ENCODE results near the gene CTU2.

CTU2 gene

DNA sequence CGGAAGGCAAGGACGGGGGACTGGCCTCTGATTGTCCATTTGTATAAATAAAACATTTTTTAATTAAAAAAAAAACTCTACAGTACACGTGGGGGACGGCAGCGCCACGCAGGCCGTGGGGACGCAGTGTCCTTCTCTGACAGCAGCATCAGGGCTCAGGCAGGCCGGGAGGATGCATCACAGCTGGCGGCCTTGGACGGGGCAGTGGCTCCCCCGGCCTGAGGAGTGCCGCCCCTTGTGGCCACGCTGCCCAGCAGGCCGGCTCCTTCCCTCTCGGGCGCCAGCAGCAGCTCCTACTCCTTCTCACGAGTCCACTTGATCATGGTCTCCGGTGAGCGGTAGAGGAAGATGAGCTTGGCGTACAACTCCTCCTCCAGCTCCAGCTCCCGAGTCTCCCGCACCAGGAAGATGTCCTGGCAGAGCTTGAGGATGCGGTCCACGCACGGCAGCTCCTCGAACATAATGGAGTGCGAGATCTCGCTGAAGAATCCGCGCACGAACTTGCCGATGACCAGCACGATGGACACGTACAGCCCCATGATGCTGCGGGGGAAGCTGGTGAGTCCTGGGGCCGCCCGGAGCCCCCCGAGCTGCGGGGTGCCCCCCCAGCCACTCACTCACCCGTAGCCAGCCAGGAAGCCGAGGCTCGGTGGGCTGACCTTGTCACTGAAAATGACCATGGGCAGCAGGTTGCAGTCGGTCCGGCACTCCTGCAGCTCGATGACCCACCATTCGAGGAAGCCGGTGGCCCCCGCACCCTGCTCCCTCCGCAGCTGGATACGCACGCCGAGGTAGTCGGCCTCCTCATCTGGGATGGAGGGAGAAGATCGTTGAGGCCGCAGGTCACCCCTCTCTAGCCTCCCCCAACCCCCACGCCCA lies 9.2 kb downstream of the CTU2 start:
- DNase-seq = no peak

DNA sequence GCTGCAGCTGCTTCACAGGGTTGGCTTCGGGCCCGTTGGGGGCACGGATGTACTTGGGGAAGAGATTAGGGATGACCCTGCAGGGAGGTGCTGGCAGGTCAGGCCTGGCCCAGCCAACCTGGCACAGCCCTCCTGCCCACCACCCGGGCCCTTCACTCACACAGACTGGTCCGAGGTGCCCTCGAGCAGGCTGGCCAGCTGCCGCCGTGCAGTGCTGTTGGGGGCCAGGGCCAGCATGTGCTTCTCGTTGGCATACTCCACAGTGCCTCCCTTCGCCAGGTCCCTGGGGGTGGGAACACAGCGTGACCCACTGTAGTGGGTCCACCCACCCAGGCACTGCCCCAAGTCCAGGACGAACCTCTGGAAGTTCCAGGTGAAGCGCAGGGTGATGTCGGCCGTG lies 9.9 kb downstream of the CTU2 start:
- no peak for DNase-seq

GRCh38 chr16:88716601-88717001 lies 10.3 kb downstream of the CTU2 start:
- no peak for DNase-seq

DNA sequence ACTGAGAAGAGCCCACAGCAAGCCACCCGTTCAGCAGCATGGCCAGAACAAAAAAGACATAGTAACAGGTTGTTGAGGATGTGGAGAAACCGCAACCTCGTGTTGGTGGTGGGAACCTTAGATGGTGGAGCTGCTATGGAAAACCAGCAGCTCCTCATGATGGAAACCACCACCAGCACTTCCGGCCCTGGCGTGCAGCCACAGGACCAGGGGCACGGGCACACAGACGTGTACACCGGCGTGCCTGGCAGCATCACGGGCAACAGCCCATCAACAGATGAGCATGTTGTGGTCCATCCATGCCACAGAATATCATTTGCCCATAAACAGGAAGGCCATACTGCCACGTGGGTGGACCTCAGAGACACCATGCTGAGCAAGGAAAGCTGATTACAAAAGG lies 11.9 kb downstream of the CTU2 start:
- DNase-seq = no peak

GRCh38 chr16:88719267-88719932 lies 13.1 kb downstream of the CTU2 start:
- no peak for DNase-seq

- DNase-seq = no peak
These were observed 13.6 kb downstream of the CTU2 start for GRCh38 chr16:88719933-88720296.

GRCh38 chr16:88720396-88720970 lies 14.2 kb downstream of the CTU2 start:
- DNase-seq = no peak

GRCh38 chr16:88721236-88721635 lies 14.9 kb downstream of the CTU2 start:
- DNase-seq = no peak

DNA sequence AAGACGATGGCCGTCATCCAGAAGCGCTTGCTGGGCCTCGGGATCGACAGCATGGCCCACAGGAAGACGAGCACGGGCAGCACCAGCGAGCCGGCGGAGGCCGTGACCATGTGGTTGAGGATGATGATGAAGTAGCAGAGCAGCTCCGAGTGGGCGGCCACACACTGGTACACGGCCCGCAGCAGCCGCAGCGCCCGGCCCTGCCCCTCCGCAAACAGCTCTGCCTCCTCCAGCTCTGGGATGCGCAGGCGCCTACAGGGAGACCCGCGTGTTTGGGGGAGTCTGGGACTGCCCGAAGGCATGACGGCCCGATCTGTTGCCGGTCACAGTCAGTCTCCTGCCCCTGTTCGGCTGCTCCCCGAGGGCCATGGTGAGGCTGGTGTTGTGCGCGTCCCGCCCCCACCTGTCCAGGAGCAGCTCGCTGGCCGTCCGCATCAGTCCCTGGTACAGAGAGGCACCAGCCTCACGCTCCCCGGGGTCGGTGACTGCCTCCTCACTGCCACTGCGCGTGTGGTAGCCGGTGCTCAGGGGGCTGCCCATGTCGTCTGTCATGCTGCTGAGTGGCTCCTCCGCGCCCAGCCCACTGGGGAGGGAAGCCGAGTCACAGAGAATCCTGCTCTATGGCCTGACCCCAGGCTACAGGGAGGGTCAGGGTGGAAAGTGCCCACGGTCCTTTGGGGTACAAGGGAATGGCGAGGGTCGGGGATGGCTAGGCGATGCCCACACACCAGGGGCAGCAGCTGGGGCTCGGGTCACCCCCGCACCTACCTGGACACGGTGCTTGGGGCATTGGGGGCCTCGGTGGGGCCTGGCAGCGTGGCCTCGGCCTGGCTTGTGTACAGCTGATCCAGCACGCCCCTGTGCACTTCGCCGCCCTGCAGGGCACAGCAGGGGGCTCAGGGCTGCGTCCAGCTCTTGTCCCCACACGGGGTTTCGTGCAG lies 15.8 kb downstream of the CTU2 start:
- no peak for DNase-seq

DNA sequence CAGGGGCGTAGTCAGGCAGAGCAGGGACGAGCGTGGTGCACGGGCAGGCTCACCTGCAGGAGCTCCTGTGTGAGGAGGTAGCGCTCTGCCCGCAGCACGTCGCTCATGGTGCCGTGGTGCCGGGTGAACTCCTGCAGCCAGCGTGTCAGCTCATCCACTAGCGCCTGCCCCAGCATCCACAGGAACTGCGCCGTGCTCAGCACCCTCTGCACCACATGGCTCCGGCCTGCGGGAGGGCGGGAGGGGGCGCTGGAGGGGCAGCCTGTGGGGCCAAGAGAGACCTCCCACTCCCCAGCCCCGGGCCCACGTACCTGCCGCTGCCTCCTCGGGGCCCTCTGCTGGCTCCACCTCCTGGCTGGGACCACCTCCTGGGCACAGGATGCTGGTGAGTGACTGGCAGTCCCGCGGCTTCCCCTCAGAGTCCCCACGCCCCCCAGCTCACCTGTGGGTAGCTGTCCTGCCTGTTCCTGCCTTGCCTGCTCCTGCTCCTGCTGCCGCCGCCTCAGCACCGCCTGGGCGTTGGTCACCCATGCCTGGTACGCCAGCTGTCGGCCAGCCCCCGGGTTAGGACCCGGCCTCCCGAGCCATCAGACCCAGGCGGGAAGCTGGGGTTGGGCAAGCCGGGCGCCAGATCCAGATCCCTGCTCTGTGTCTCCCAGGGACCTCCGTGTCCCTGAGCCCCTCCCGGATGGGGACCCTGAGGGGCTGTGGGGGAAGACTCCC lies 16.6 kb downstream of the CTU2 start:
- DNase-seq = no peak

DNA sequence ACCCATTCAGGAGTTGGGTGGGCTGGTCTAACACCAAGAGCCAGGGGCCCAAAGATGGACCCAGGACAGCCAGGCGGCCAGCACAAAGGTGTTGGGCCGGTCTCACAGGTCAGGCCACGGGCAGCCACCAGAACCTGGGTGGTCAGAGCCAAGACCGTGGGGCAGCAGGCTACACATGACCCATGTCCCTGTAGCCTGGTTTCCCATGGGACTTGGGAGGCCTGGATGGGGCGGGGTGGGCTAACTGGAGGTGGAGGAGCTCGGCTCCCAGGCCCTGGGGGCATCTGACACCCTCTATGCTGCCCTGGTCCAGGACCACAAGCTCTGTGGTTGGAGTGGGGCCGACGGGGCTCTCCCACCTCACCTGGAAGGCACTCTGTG lies 17.2 kb downstream of the CTU2 start:
- DNase-seq = no peak

DNA sequence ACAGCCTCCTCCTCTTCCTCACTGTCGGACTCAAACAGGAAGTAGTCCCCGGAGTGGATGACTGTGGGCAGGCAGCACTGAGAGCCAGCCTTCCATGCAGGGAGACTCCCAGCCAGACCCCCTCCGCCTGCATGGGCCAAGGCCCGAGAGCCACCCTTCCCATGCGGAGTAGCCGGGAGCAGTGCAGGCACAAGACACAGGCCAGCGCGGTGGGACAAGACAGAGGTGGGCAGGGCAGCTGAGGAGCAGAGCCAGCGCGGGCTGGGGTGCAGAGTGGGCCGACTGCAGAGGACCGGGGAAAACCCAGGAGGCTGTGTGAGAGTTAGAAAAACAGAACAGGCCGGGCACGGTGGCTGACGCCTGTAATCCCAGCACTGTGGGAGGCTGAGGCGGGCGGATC lies 17.6 kb downstream of the CTU2 start:
- no peak for DNase-seq

DNA sequence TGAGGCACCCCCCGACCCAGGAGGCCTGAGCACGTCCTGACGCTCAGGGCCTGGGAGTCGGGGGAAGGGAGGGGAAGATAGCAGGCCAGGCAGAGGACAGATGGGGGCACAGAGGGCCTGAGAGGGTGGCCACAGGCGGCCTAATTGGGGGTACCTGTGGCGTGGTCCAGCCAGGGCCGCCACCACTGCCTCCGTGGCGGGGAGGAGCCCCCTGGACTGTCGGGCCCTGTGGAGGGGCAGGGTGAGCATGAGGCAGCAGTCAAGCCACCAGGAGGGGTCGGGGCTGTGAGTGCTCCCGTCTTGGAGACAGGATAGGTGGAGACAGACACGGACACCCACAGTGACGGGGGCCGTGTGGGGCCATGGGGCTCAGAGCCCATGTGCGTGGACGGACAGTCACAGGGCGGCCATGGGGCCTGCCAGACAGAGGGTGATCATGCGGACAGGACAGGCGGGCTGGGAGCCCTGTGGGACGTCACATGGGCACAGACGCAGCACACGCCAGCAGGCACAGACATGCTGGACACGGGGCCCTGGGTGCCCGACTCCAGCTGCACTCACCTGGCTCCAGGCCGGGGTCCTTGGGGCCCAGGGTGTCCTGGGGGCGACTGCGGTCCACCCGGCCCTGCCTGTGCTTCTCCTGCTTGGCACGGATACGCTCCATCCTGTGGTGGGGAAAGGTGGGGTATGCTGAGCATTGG lies 18.7 kb downstream of the CTU2 start:
- DNase-seq = no peak

GRCh38 chr16:88725609-88726407 lies 19.5 kb downstream of the CTU2 start:
- DNase-seq = no peak

DNA sequence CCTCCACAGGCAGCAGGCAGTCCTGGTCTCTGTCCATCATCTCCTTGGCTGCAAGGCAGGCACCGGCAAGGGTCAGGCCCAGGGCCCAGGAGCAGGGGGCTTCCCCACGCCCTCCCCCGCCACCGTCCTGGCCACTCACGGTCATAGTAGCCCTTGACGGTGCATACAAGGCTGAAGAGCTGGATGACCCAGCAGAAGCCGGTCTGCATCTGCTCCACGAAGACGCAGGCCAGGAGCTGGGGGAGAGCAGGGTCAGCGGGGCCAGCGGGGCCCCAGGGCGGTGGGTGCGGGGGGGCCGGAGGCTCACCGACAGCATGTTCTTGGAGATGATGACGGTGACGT lies 20.1 kb downstream of the CTU2 start:
- DNase-seq = no peak

GRCh38 chr16:88726981-88727380 lies 20.7 kb downstream of the CTU2 start:
- DNase-seq = no peak

DNA sequence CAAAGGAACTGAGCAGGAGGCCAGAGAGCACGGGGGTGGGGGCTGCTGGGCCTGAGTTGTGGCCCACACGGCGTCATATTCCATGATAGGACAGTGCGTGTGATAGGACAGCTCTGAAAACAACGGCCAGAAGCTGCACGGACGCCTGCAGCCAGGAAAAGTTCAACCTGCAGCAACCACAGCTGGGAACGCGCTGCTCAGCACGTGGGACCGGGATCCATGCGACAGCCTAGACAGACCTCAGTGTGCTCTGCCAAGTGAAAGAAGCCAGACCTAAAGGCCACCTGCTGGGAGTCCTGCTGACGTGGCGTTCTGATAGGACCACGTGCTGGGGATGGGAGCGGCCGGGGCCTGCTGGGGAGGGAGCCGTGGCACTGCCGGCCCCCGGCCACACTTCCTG lies 21.6 kb downstream of the CTU2 start:
- no peak for DNase-seq

- no peak for DNase-seq
These were observed 24.6 kb downstream of the CTU2 start for GRCh38 chr16:88730632-88731607.

DNA sequence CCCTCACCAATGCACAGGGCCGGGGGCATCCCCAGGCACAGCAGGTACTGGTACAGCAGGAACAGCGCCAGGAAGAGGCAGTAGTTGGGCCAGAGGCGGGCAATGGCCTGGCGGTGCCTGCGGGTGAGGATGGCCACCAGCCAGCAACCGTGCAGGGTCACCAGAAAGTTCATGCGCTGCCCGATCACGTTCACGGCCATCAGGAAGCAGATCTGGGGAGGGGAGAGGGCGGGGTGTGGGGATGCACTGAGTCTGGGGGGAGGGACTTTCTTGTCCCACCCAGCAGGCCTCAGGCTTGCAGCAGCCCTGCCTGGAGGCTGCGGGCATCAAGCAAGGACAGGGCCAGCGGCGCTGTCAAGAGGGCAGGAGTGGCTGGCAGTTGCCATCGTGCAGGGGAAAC lies 25.4 kb downstream of the CTU2 start:
- DNase-seq = no peak

Measured in inflammatory macrophage treated with lipopolysaccharide for 1 hour (primary cell).